Fibroblast of lung (primary cell): ENCODE results near the gene WDR81. TPM values are rescaled to one million over a fixed set of nuclear protein-coding genes. Genes with fewer than 3 reads are reported as not detected.
"Not testable (repeated sequence)": the region's sequence is repeated elsewhere in the genome, so short reads cannot be mapped to it uniquely, and the experiment has no call there.

Experiments used
- DNase-seq, 2 donors: peaks; one replicate each; pipeline versions ENCODE4 v3.0.0 to v3.0.0-alpha.2; 2010; ENCODE audit warnings: low read depth in 2 of 2
- H2AFZ ChIP-seq: 2 replicates; pipeline ENCODE4 v1.5.1; 2012; ENCODE audit warnings: low read length, control low read depth, inconsistent platforms
- H3K27ac ChIP-seq: 2 replicates; pipeline ENCODE4 v1.5.1; 2011; ENCODE audit warnings: low read length, control low read depth; ENCODE audit not compliant: insufficient read depth
- H3K27me3 ChIP-seq: 2 replicates; pipeline ENCODE4 v1.5.1; 2011; ENCODE audit warnings: mild to moderate bottlenecking, low read length; ENCODE audit not compliant: control insufficient read depth, insufficient read depth
- H3K36me3 ChIP-seq: 2 replicates; pipeline ENCODE4 v1.5.1; 2011; ENCODE audit warnings: low read length; ENCODE audit not compliant: control insufficient read depth, insufficient read depth
- H3K4me1 ChIP-seq: 2 replicates; pipeline ENCODE4 v1.5.1; 2011; ENCODE audit warnings: low read length; ENCODE audit not compliant: control insufficient read depth, insufficient read depth; ENCODE audit errors: extremely low read depth
- H3K4me2 ChIP-seq: 2 replicates; pipeline ENCODE4 v1.5.1; 2011; ENCODE audit warnings: low read length, control low read depth; ENCODE audit not compliant: insufficient read depth; ENCODE audit errors: extremely low read depth
- H3K4me3 ChIP-seq, 4 experiments: fragments of 200-600 bp in 1 of 4; sonication (generic) in 1 of 4; replicated peaks in 1 of 4; 2 replicates each; pipeline ENCODE4 v1.5.1; 2011 to 2016; ENCODE audit warnings: low read length in 4 of 4, low read depth in 3 of 4, mild to moderate bottlenecking in 3 of 4, control low read depth in 2 of 4, inconsistent platforms in 1 of 4, mixed read lengths in 1 of 4; ENCODE audit not compliant: insufficient read depth in 1 of 4; ENCODE audit errors: control extremely low read depth in 1 of 4
- H3K79me2 ChIP-seq: 2 replicates; pipeline ENCODE4 v1.5.1; 2012; ENCODE audit warnings: mild to moderate bottlenecking, low read length, inconsistent platforms; ENCODE audit not compliant: control insufficient read depth, insufficient read depth
- H3K9ac ChIP-seq: 2 replicates; pipeline ENCODE4 v1.5.1; 2011; ENCODE audit warnings: mild to moderate bottlenecking, low read length, control low read depth; ENCODE audit not compliant: insufficient read depth
- H3K9me3 ChIP-seq: 2 replicates; pipeline ENCODE4 v1.5.1; 2012; ENCODE audit warnings: low read depth, low read length; ENCODE audit not compliant: control insufficient read depth, insufficient read depth
- H4K20me1 ChIP-seq: 2 replicates; pipeline ENCODE4 v1.5.1; 2011; ENCODE audit warnings: low read length; ENCODE audit not compliant: control insufficient read depth, insufficient read depth; ENCODE audit errors: extremely low read depth
- CTCF ChIP-seq, 2 donors: IDR thresholded peaks in 1 of 2; conservative IDR thresholded peaks in 1 of 2; 1 replicate in 1 of 2; 2 replicates in 1 of 2; pipeline ENCODE4 v1.5.1; 2011 to 2012; ENCODE audit warnings: low read length in 2 of 2, control low read depth in 1 of 2, inconsistent platforms in 1 of 2, low read depth in 1 of 2, mild to moderate bottlenecking in 1 of 2
- EZH2 ChIP-seq: IDR thresholded peaks from 2 replicates; pipeline ENCODE4 v1.5.1; 2012; ENCODE audit warnings: low read length, control low read depth, mild to moderate bottlenecking; ENCODE audit errors: missing control alignments
- polyA plus RNA-seq, 2 donors: library from polyadenylated mRNA; depleted of rRNA in 1 of 2; stranded (reverse) in 1 of 2; unstranded in 1 of 2; fragments of >200 nt; gene quantifications; 2 replicates each; pipeline ENCODE4 v1.2.1, GENCODE V29; 2011 to 2012; ENCODE audit warnings: missing spikeins in 1 of 2
- total RNA-seq: library from RNA; depleted of rRNA; stranded (reverse); fragments of >200 nt; gene quantifications from 2 replicates; pipeline ENCODE4 v1.2.1, GENCODE V29; 2014

WDR81 gene
- total and polyA plus RNA-seq, 2 donors (not counting 1 experiment from before 2014, with no cell fraction given), result 5.4 to 31.5 TPM

GRCh38 chr17:1766382-1767135 lies 42.1 kb downstream of the WDR81 start:
- no peak overlapping the region for H3K27ac ChIP-seq
- no peak overlapping the region for H2AFZ ChIP-seq
- H3K4me3 ChIP-seq, result no peak overlapping the region
- no peaks in the 10 kb centered on the region for H3K36me3 ChIP-seq
- H3K79me2 ChIP-seq, result no peaks in the 10 kb centered on the region
- H3K9me3 ChIP-seq, result no peaks in the 10 kb centered on the region
- H3K27me3 ChIP-seq, result no peaks in the 10 kb centered on the region
- TF ChIP-seq EZH2, result no peak
- TF ChIP-seq CTCF (conservative IDR thresholded peaks at IDR 0.05 in 1 of 2, IDR thresholded peaks at IDR 0.05 in 1 of 2; ENCODE audit: low read depth in 1 of 2, low read length in 2 of 2), result no peak
- H3K4me1 ChIP-seq, result peaks cover 19% of the 10 kb centered on the region
- H4K20me1 ChIP-seq, result no peaks in the 10 kb centered on the region
- H3K4me2 ChIP-seq, result no peak overlapping the region
- no peak overlapping the region for H3K9ac ChIP-seq
- DNase-seq, result no peak

GRCh38 chr17:1767358-1767757 lies 42.9 kb downstream of the WDR81 start:
- Histone ChIP-seq H3K9ac (no peak overlapping the region), H3K4me3 (no peak overlapping the region), H3K9me3 (no peaks in the 10 kb centered on the region), H2AFZ (no peak overlapping the region), H3K27ac (no peak overlapping the region), H3K4me2 (no peak overlapping the region), H4K20me1 (no peaks in the 10 kb centered on the region), H3K27me3 (no peaks in the 10 kb centered on the region), H3K36me3 (no peaks in the 10 kb centered on the region), H3K4me1 (peaks cover 19% of the 10 kb centered on the region), H3K79me2 (no peaks in the 10 kb centered on the region)
- DNase-seq, result no peak
- TF ChIP-seq EZH2 (no peak), CTCF (conservative IDR thresholded peaks at IDR 0.05 in 1 of 2, IDR thresholded peaks at IDR 0.05 in 1 of 2; ENCODE audit: low read depth in 1 of 2, low read length in 2 of 2) (no peak)

GRCh38 chr17:1769822-1770477 lies 45.4 kb downstream of the WDR81 start:
- Histone ChIP-seq H3K27me3 (no peaks in the 10 kb centered on the region), H3K9me3 (no peaks in the 10 kb centered on the region), H3K9ac (no peak overlapping the region), H3K36me3 (peaks cover 1% of the 10 kb centered on the region), H3K4me2 (no peak overlapping the region), H3K4me3 (no peak overlapping the region), H2AFZ (no peak overlapping the region), H3K4me1 (no peaks in the 10 kb centered on the region), H3K27ac (no peak overlapping the region), H3K79me2 (no peaks in the 10 kb centered on the region), H4K20me1 (no peaks in the 10 kb centered on the region)
- no peak for DNase-seq
- no peak for TF ChIP-seq CTCF (conservative IDR thresholded peaks at IDR 0.05 in 1 of 2, IDR thresholded peaks at IDR 0.05 in 1 of 2; ENCODE audit: low read depth in 1 of 2, low read length in 2 of 2)

- H3K27ac ChIP-seq, H3K4me3 ChIP-seq, H3K36me3 ChIP-seq, H4K20me1 ChIP-seq, H2AFZ ChIP-seq, H3K79me2 ChIP-seq, H3K4me1 ChIP-seq, H3K9ac ChIP-seq, H3K9me3 ChIP-seq, H3K27me3 ChIP-seq, H3K4me2 ChIP-seq: not testable (repeated sequence)
- peak; percentile 29 to 53 for DNase-seq
Measured at GRCh38 chr17:1773000-1773695, 48.6 kb downstream of the WDR81 start.
